HEK293T (cell line): ENCODE data around the gene USP31.

Source experiments
- BHLHE40 ChIP-seq: fragments of 450-650 bp; IDR thresholded peaks from 2 replicates; pipeline ENCODE4 v1.6.1; 2016; ENCODE audit warnings: mild to moderate bottlenecking, moderate library complexity, borderline replicate concordance
- PKNOX1 ChIP-seq: fragments of 450-650 bp; IDR thresholded peaks from 2 replicates; pipeline ENCODE4 v1.6.1; 2016

- TF ChIP-seq BHLHE40 (no peak), PKNOX1 (no peak)
Observed at GRCh38 chr16:23104032-23104955, 45.0 kb downstream of the USP31 start.
